ENCODE results near the gene PACS1. TPM values are rescaled to one million over a fixed set of nuclear protein-coding genes. Genes with fewer than 3 reads are reported as not detected.
"Not testable (repeated sequence)": the region's sequence is repeated elsewhere in the genome, so short reads cannot be mapped to it uniquely, and the experiment has no call there.

PACS1 gene
- total RNA-seq, 1 experiment from 2014 or later, result 17.8 TPM

DNA sequence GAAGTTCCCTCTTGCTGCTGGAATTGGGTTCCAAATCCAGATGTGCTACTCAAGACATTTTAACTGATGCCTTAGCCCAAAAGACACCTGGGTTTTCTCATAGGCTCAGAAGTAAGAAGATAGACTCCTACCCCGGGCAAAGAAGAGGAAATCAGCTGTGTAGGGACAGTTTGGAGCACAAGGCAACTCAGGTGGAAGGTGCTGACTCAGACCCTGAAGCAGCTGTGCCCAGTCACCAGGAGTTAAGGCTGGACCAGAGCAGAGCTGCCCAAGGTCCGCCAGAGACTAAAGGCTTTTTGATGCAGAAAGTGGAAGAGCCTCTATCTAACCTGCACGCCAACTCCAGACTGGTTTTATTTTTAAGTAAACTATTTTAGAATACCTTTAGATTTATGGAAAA, 177.7 kb downstream of the PACS1 start:
- DNase-seq (ENCODE audit: low read depth), result no peak

DNA sequence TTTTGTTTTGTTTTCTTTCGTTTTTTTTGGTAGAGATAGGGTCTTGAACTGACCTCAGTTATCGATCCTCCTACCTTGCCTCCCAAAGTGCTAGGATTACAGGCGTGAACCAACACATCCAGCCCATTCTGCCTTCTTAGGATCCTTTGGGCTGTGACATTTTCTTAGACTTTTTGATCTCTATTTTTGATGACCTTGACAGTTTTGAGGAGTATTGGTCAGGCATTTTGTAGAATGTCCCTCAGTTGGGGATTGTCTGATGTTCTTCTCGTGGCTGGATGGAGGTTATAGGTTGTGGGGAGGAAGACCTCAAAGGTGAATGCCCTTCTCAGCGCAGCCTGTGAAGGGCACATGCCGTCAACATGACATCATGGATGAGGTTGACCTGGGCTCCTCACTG, 178.8 kb downstream of the PACS1 start:
- DNase-seq (ENCODE audit: low read depth), result no peak

DNA sequence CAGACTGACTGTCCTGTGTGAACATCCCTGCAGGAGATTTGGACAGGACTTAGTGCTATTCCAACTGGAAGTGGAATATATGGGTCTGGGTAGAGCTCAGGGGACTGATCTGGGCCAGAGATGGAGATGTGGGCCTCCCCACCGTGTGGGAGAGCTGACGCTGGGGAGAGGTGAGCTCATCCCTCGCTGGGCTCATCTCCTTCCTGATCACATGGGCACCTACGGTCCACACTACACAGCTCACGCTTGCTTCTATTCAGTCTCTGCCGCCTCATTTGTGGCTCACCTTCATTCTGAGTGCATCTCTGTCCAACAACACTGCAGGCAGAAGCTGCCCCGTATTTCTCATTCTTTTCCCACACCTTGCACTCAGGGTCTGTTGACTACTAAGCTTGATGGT, 181.7 kb downstream of the PACS1 start:
- DNase-seq (ENCODE audit: low read depth), result no peak

DNA sequence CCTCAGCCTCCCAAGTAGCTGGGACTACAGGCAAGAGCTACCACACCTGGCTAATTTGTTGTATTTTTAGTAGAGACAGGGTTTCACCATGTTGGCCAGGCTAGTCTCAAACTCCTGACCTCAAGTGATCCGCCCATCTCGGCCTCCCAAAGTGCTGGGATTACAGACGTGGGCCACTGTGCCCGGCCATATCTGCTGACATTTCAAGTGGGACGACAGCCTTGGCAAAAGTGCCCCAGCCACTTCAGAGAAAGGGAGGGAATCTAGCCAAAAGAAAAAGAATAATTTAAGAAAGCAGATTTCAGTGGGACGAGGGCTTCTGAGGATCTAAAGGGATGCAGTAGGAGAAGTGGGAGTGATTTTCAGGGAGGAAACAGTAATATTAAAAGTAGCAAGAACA, 183.0 kb downstream of the PACS1 start:
- DNase-seq (ENCODE audit: low read depth), result not testable (repeated sequence)

DNA sequence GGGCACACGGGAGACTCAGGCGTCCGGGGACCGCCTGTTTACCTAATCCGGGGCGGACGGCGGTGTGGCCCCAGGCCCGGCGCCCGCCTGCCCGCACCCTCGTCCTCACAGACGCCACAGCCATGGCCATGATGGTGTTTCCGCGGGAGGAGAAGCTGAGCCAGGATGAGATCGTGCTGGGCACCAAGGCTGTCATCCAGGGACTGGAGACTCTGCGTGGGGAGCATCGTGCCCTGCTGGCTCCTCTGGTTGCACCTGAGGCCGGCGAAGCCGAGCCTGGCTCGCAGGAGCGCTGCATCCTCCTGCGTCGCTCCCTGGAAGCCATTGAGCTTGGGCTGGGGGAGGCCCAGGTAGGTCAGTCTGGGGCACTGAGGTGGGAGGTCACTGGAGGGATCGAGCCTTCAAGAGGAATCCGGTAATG, 188.4 kb downstream of the PACS1 start:
- no peak for DNase-seq (ENCODE audit: low read depth)

DNA sequence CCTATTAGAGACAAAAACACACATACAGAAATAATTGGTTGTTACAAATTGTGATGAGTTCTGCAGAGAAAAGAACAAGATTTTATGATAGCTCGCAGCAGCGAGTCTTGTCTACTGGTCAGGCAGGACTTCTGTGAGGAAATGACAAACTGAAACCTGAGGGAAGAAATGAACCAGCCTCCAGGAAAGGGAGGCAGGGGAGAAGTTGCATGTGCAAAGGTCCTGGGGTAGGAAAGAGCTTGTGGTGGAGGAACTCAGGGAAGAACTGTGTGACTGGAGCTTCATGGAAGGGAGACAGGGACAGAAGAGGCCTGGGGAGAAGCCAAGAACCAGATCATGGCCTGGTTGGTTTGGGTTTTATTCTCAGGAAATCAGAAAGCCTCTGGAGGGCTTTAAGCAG, 189.2 kb downstream of the PACS1 start:
- DNase-seq (ENCODE audit: low read depth), result no peak

DNA sequence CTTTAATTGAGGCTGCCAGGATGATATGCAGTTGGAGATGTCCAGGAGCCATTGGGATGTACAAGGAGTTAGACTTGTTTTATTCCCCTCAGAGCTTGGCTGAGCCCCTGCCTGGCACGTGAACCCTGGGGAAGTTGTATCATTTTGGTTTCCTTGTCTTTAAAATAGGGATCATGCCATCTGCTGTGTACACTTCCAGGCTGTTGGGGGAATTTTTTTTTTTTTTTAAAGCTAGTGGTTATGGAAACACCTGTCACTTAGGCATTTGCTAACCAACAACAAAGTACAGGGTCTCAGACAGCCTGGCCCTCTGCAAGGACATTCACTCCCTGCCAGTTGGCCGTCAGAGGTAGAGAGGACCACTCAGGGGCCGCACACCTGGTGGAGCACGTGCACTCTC, 189.9 kb downstream of the PACS1 start:
- no peak for DNase-seq (ENCODE audit: low read depth)

DNA sequence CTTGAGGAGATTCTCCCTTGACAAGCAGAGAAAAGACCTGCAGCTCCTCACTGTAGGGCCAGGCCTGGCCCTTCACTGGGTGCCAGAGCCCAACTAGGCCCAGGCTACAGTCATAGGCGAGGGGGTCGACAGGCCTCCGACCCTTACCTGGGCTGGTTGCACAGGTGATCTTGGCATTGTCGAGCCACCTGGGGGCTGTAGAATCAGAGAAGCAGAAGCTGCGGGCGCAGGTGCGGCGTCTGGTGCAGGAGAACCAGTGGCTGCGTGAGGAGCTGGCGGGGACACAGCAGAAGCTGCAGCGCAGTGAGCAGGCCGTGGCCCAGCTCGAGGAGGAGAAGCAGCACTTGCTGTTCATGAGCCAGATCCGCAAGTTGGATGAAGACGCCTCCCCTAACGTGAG, 191.5 kb downstream of the PACS1 start:
- DNase-seq (ENCODE audit: low read depth), result no peak

DNA sequence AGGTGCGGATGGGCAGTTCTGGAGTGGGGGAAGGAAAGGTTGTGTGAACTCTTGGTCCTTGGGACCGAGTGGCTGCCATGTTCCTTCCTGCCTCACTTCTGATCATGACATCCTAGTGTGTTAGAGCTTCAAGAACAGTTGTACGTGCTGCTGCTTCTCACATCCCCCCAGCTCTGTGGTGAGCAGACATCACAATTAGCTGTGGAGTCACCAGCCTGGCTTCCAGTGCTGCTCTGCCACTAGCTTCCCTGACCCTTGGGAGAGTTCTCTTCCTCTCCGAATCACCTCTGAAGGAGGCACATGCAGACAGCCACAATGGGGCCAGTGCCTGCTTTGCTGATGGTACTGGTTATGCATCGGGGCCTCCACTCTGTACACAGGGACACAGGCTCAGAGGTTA, 192.1 kb downstream of the PACS1 start:
- no peak for DNase-seq (ENCODE audit: low read depth)

DNA sequence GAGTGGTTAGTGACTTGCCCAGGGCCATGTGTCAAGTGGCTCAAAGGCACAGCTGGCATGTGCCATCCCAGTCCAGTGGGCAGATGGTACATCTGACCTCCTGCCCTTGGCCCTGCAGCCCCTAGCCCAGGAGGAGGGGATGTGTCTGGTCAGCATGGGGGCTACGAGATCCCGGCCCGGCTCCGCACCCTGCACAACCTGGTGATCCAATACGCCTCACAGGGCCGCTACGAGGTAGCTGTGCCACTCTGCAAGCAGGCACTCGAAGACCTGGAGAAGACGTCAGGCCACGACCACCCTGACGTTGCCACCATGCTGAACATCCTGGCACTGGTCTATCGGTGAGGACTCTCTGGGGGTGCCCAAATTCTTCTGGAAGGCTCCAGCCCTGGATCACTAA, 192.6 kb downstream of the PACS1 start:
- no peak for DNase-seq (ENCODE audit: low read depth)

DNA sequence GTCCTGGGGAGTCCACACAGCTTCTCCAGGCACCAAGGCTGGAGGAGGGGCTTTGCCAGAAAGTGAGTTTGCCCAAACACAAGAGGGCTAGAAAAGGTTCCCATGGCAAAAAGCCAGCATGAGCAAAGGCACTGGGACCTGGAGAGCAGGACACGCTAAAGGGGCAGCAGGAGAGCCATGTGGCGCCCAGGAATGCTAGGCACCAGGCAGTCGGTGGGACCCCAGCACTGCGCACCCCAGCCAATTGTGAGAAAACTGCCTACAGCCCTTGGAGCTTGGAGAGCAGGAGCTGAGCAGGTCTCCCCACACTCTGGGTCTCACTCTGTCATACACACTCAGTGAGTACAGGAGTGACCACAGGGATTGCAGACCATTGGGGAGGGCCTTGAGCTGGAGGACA, 193.2 kb downstream of the PACS1 start:
- no peak for DNase-seq (ENCODE audit: low read depth)

DNA sequence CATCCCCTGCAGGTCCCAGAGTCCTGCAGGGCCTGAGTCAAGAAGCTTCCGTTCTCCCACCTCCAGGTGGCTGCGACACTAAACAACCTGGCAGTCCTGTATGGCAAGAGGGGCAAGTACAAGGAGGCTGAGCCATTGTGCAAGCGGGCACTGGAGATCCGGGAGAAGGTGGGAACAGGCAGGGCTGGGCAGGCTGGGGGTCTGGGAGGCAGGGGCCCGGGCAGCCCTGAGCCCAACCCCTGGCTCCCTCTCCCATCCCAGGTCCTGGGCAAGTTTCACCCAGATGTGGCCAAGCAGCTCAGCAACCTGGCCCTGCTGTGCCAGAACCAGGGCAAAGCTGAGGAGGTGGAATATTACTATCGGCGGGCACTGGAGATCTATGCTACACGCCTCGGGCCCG, 193.7 kb downstream of the PACS1 start:
- no peak for DNase-seq (ENCODE audit: low read depth)

DNA sequence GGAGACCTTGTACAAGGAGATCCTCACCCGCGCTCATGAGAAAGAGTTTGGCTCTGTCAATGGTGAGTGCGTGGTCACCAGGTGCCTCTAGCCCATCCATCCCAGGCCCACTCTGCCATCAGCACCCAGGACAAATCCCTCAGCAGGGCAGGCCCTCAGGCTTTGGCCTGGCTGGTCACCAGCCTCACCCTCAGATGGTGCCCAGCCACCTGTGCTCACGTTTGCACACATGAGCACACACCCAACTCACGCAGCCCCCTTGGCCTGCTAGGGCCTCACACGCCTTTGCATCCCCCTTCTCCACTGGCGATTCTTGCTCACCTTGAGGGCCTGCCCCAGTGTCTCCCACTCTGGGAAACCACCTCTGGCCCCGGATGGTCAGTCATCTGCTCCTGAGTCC, 194.3 kb downstream of the PACS1 start:
- DNase-seq (ENCODE audit: low read depth), result no peak

DNA sequence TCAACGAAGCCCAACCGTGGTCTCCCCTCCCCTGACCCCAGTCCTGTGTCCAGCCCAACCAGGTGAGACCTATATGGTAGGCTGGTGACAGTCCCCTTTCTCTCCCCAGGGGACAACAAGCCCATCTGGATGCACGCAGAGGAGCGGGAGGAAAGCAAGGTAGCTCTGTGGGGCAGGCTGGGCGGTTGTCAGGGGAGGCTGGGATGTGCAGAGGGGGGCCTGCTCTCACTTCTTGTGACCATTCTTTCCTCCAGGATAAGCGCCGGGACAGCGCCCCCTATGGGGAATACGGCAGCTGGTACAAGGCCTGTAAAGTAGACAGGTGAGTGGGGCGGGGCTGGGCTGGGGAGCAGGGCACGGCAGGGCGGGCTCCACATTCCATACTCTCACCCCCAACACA, 194.8 kb downstream of the PACS1 start:
- no peak for DNase-seq (ENCODE audit: low read depth)

DNA sequence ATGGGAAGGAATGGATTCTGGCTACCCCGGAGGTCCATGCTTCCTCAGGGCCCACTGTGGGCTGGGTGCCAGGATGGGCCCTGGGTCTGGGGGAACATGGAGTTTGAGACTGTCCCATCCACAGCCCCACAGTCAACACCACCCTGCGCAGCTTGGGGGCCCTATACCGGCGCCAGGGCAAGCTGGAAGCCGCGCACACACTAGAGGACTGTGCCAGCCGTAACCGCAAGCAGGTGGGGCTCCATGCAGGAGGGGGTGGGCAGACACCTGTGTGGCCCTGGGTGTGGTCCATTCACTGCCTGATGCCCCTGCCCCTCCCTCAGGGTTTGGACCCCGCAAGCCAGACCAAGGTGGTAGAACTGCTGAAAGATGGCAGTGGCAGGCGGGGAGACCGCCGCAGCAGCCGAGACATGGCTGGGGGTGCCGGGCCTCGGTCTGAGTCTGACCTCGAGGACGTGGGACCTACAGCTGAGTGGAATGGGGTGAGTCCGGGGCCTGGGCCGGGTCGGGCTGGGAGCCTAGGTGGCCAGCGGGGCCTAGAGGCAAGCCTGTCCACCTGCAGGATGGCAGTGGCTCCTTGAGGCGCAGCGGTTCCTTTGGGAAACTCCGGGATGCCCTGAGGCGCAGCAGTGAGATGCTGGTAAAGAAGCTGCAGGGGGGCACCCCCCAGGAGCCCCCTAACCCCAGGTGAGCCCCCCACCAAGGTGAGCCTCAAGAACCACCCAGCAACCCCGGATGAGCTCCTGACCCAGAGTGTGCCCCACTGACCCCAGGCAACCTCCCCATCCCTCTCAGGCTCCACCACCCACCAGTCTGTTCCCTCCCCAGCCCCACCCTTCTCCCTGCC, 195.7 kb downstream of the PACS1 start:
- no peak for DNase-seq (ENCODE audit: low read depth)

DNA sequence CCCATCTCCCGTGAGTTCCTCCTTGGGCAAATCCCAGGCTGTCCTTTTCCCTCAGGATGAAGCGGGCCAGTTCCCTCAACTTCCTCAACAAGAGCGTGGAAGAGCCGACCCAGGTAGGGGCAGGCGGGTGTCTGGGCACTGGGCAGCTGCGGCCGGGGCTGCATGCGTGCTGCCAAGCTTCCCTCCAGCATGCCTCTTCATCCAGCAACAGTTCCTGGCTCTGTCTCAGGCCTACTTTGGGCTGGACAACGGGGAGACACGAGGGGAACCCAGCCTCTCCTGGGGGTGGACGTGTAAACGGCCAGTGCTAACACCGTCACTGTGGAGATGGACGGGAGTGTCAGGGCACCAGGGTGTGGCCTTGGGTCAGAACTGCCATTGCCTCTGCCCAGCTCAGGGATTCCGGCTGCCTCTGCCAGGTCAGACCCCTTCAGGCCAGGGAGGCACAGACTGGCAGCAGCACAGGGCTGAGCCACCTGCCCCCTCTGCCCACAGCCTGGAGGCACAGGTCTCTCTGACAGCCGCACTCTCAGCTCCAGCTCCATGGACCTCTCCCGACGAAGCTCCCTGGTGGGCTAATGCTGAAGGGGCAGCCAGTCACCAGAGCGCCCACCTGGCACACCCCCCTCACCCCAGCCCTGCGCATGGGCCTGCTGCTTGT, 196.4 kb downstream of the PACS1 start:
- DNase-seq (ENCODE audit: low read depth), result no peak

DNA sequence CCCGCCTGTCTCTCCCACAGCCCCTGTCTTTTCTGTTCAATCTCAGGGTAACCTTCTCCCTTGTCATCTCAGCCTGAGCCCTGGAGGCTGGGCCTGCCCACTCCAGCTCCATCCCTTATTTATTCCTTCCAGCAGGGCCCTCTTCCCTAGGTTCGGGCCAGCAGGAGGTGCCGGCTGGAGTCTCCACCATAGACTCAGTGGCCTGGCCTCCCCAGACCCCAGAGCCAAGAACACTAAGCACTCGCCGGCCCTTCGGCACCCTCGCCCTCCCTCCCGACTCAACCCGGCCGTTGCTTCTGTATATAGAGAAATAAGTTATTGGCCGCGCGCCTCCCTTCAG, 196.9 kb downstream of the PACS1 start:
- no peak for DNase-seq (ENCODE audit: low read depth)

DNA sequence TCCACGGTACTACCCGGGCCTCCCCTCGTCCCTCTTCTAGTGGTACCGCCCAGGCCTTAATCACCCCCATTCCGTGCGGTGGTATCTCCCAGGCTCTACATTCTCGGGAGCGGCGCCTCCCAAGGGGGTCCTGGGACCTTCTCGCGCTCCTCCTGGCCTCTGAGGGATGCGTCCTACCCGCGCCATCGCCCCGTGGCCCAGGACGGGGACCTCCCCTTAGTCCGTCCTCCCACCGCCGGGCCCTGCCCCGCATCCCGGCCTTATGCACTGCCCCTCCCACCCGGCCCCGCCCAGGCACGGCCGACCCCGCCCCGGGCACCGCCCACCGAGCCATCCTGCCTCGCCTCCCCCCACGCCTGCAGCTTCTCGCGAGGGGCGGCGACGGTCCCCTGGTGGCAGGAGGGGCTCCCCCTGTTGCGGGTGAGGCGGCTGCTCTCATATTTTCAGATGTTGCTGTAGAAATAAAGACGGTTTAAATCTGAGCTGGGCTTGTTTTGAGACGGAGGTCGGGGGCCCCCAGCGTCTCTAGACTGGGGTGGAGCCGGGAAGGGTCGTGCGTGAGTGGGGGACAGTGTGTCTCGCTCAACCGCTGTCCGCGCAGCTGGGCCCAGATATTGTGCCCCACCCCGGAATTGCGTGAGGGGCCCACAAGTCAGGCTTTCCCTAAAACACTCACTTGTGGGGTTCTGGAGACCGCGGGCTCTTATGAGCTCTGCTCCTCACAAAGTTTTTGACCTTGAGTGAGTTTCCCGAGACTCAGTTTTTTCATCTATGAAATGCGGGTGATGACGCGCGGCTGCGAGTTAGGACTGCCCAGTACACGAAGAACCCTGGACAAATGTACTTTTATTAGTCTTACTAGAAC, 197.5 kb downstream of the PACS1 start:
- DNase-seq (ENCODE audit: low read depth), result peak; percentile 42

DNA sequence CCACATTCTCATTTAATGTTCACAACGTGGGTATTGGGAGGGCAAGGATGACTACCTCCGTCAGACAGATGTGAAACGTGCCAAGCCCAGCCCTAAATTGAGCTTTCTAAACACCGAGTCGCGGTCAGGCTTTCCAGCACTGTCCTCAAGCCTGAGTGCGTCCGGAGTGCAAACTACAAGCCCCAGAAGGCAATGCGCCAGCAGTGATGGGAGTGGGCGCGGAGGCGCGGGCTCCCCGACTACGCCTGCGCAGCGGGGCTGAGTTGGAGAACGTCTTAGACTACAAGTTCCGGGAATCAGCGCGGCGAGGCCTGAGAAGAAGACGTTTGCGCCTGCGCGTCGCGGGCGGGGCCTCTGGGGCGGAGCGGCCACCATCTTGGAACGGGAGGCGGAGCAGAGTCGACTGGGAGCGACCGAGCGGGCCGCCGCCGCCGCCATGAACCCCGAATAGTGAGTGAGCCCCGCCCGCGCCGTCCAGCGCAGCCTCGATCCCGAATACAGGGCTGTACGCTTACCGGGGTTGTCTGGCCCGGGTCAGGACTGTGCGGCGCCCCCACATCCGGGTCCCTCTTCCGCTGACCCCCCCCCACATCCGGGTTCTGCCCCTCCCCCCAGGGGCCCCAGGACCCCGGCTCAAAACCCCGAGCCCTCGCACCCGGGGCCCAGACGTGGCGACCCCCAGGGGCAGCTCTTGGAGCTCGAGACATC, 198.3 kb downstream of the PACS1 start, which contains the start of gene RAB1B:
Gene RAB1B (plus strand): TSS at position 396 of the 708 bp plus-strand sequence. CDS start 41 bp downstream, at position 437.
- DNase-seq (ENCODE audit: low read depth), result peak; percentile 98

DNA sequence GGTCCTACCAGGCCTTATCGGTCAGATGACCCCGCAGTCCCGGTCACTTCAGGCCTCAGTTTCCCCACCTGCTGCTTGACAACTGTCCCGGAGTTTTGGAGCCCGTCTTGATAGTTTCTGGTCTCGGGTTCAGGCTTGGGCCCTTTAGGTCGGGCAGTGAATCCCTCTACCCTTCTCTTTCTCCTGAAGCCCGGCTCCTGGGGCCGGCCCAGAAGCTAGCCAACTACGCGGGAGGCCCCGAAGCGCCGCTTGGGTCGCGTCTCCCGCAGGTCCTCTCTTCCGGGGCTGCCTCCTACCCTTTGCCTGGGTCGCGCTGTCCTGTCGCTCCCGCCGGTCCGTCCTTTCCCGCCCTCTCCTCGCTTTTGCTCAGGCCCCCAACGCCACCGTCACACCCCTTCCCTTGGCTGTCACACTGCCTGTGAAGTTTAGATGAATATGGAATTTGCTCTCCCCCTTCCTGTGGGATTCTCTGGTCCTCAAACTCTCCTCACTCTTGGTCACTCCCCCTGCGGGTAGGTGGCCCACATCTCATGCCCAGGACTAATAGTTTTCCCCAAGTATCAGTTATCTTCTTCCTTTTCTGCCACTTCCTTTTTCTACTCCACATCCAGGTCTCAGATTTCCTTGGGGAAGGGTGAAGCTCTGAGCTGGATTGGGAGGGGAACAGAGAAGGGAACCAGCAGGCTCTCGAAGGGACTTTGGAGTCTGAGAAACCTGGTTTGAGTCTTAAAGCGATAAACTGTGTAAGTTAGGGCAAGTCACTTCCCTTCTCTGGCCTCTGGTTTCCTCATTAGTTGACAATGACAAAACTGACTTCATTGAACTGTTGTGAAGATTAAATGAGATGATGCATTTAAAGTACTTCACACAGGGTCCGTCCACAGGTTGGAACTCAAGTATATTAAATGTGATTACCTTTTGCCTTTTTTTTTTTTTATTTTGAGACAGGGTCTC, 199.2 kb downstream of the PACS1 start:
- peak; percentile 56 for DNase-seq (ENCODE audit: low read depth)

Data from HT1080 (cell line).